H9 (cell line): ENCODE measurements around the gene DUSP14. TPM values are rescaled to one million over a fixed set of nuclear protein-coding genes. Genes with fewer than 3 reads are reported as not detected.

Experiments
- DNase-seq: peaks from one replicate; pipeline ENCODE4 v3.0.0-alpha.2; 2017
- H2AFZ ChIP-seq: one replicate; pipeline ENCODE4 v1.6.1; 2013; ENCODE audit warnings: mild to moderate bottlenecking, low read length, control low read depth, moderate library complexity
- H2AK5ac ChIP-seq: 2 replicates; pipeline ENCODE4 v1.6.1; 2013; ENCODE audit warnings: low read length, control low read depth, mixed read lengths; ENCODE audit not compliant: insufficient read length
- H2BK120ac ChIP-seq: one replicate; pipeline ENCODE4 v1.6.1; 2013; ENCODE audit warnings: low read depth, mild to moderate bottlenecking, low read length, control low read depth, inconsistent platforms; ENCODE audit not compliant: poor library complexity, severe bottlenecking
- H2BK12ac ChIP-seq: 2 replicates; pipeline ENCODE4 v1.6.1; 2013; ENCODE audit warnings: low read length, control low read depth, mixed read lengths, low read depth; ENCODE audit not compliant: insufficient read length
- H2BK15ac ChIP-seq: 2 replicates; pipeline ENCODE4 v1.6.1; 2013; ENCODE audit warnings: low read depth, low read length, control low read depth
- H2BK20ac ChIP-seq: one replicate; pipeline ENCODE4 v1.6.1; 2013; ENCODE audit warnings: low read depth, mild to moderate bottlenecking, low read length, control low read depth, inconsistent platforms; ENCODE audit not compliant: poor library complexity, severe bottlenecking
- H2BK5ac ChIP-seq: 2 replicates; pipeline ENCODE4 v1.6.1; 2013; ENCODE audit warnings: low read length, control low read depth, mixed read lengths; ENCODE audit not compliant: insufficient read length
- H3K14ac ChIP-seq: 2 replicates; pipeline ENCODE4 v1.6.1; 2013; ENCODE audit warnings: low read length, control low read depth; ENCODE audit not compliant: insufficient read depth
- H3K18ac ChIP-seq: 2 replicates; pipeline ENCODE4 v1.6.1; 2013; ENCODE audit warnings: low read depth, mild to moderate bottlenecking, mixed read lengths, low read length, control low read depth; ENCODE audit not compliant: insufficient read length
- H3K23ac ChIP-seq: 2 replicates; pipeline ENCODE4 v1.6.1; 2013; ENCODE audit warnings: low read length, control low read depth, mixed read lengths, low read depth; ENCODE audit not compliant: insufficient read length
- H3K23me2 ChIP-seq: 2 replicates; pipeline ENCODE4 v1.6.1; 2013; ENCODE audit warnings: low read depth, mild to moderate bottlenecking, mixed read lengths, low read length, control low read depth; ENCODE audit not compliant: insufficient read length, poor library complexity, severe bottlenecking
- H3K27ac ChIP-seq: 2 replicates; pipeline ENCODE4 v1.5.1; 2013; ENCODE audit warnings: low read length, control low read depth, mixed read lengths, low read depth; ENCODE audit not compliant: insufficient read length
- H3K27me3 ChIP-seq: 2 replicates; pipeline ENCODE4 v1.6.1; 2013; ENCODE audit warnings: low read length, control low read depth, inconsistent platforms; ENCODE audit not compliant: insufficient read depth
- H3K4ac ChIP-seq: 2 replicates; pipeline ENCODE4 v1.6.1; 2013; ENCODE audit warnings: low read depth, mild to moderate bottlenecking, control low read depth, inconsistent platforms, low read length, moderate library complexity
- H3K4me1 ChIP-seq: 2 replicates; pipeline ENCODE4 v1.6.1; 2013; ENCODE audit warnings: low read length, control low read depth, inconsistent platforms; ENCODE audit not compliant: insufficient read depth
- H3K4me2 ChIP-seq: 2 replicates; pipeline ENCODE4 v1.6.1; 2013; ENCODE audit warnings: low read length, control low read depth, mixed read lengths; ENCODE audit not compliant: insufficient read length, insufficient read depth
- H3K56ac ChIP-seq: 2 replicates; pipeline ENCODE4 v1.6.1; 2013; ENCODE audit warnings: low read depth, mild to moderate bottlenecking, mixed read lengths, low read length, control low read depth; ENCODE audit not compliant: insufficient read length
- H3K79me1 ChIP-seq: 2 replicates; pipeline ENCODE4 v1.6.1; 2013; ENCODE audit warnings: low read depth, mild to moderate bottlenecking, moderate library complexity, low read length, control low read depth, inconsistent platforms; ENCODE audit not compliant: insufficient read depth, poor library complexity, severe bottlenecking
- H3K79me2 ChIP-seq: 2 replicates; pipeline ENCODE4 v1.6.1; 2013; ENCODE audit warnings: low read length, control low read depth, inconsistent platforms; ENCODE audit not compliant: insufficient read depth
- H3K9ac ChIP-seq: 2 replicates; pipeline ENCODE4 v1.6.1; 2013; ENCODE audit warnings: low read length, control low read depth, mixed read lengths; ENCODE audit not compliant: insufficient read length; ENCODE audit errors: extremely low read depth
- H3K9me3 ChIP-seq: one replicate; pipeline ENCODE4 v1.6.1; 2013; ENCODE audit warnings: low read depth, low read length, inconsistent platforms; ENCODE audit not compliant: control insufficient read depth
- H3T11ph ChIP-seq: one replicate; pipeline ENCODE4 v1.6.1; 2013; ENCODE audit warnings: mild to moderate bottlenecking, low read length, control low read depth, inconsistent platforms
- H4K20me1 ChIP-seq: one replicate; pipeline ENCODE4 v1.6.1; 2013; ENCODE audit not compliant: control insufficient read depth, insufficient read length, insufficient read depth
- H4K5ac ChIP-seq: 2 replicates; pipeline ENCODE4 v1.6.1; 2013; ENCODE audit warnings: low read depth, mild to moderate bottlenecking, mixed read lengths, low read length, control low read depth; ENCODE audit not compliant: insufficient read length
- H4K8ac ChIP-seq: replicated peaks from 2 replicates; pipeline ENCODE4 v1.6.1; 2013; ENCODE audit warnings: low read length, control low read depth, mixed read lengths, low read depth; ENCODE audit not compliant: insufficient read length
- H4K91ac ChIP-seq: 2 replicates; pipeline ENCODE4 v1.6.1; 2013; ENCODE audit warnings: low read depth, mild to moderate bottlenecking, moderate library complexity, mixed read lengths, low read length, control low read depth; ENCODE audit not compliant: insufficient read length
- H3K27ac Mint-ChIP-seq, 3 experiments: 2 replicates in 2 of 3; 3 replicates in 1 of 3; pipeline ENCODE4 v1.8.0; 2020 to 2021; ENCODE audit warnings: mixed read lengths in 3 of 3, mild to moderate bottlenecking in 1 of 3, moderate library complexity in 1 of 3
- H3K27me3 Mint-ChIP-seq: 2 replicates; pipeline ENCODE4 v1.8.0; 2021; ENCODE audit warnings: low read depth, mild to moderate bottlenecking, moderate library complexity, mixed read lengths
- H3K36me3 Mint-ChIP-seq, 3 experiments: 2 replicates in 2 of 3; 3 replicates in 1 of 3; pipeline ENCODE4 v1.8.0; 2020 to 2021; ENCODE audit warnings: low read depth in 3 of 3, mixed read lengths in 3 of 3; ENCODE audit not compliant: insufficient read depth in 1 of 3
- H3K4me1 Mint-ChIP-seq, 2 experiments: 2 replicates each; pipeline ENCODE4 v1.8.0; 2020; ENCODE audit warnings: mixed read lengths in 2 of 2
- H3K4me3 Mint-ChIP-seq, 2 experiments: 2 replicates in 1 of 2; 3 replicates in 1 of 2; pipeline ENCODE4 v1.8.0; 2020 to 2021; ENCODE audit warnings: mild to moderate bottlenecking in 2 of 2, mixed read lengths in 2 of 2, moderate library complexity in 1 of 2
- H3K9me3 Mint-ChIP-seq, 2 experiments: 2 replicates in 1 of 2; 3 replicates in 1 of 2; pipeline ENCODE4 v1.8.0; 2020; ENCODE audit warnings: mild to moderate bottlenecking in 2 of 2, mixed read lengths in 2 of 2, moderate library complexity in 1 of 2
- WGBS: extraction: QIAGEN DNeasy Blood & Tissue Kit; methylation state at CpG from one replicate; pipeline ENCODE4 v1.1.7; 2013; ENCODE audit warnings: missing lambda C conversion rate, low lambda C conversion rate, mixed read lengths; ENCODE audit not compliant: insufficient read length; ENCODE audit errors: extremely low coverage; 5-methylcytosine and 5-hydroxymethylcytosine counted together
- total RNA-seq: library from RNA; stranded (reverse); gene quantifications from 2 replicates; pipeline ENCODE4 v1.2.1, GENCODE V29; 2021
- TF ChIP-seq, protein P1 (sequence below): fragments of 200-600 bp; sonication (generic); conservative IDR thresholded peaks from 3 replicates; pipeline ENCODE4 v1.8.0; 2021; ENCODE audit warnings: antibody characterized with exemption, mild to moderate bottlenecking

The DUSP14 gene
- total RNA-seq, 1 experiment from 2014 or later, result 21.3 TPM

DNA sequence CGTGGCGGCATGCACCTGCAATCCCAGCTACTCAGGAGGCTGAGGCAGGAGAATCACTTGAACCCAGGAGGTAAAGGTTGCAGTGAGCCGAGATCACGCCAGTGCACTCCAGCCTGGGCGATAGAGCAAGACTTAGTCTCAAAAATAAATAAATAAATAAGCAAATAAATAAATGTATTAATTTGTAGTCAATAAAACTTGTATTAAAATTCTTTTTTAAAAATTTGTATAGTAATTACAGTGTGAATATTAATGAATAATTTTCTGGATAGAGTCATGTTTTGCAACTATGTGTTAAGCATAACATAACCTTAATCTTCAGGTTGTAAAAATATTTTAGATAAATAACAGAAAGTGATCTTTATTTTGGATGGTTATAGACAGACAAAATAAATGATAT, 27.2 kb upstream of the DUSP14 start:
- Histone ChIP-seq H3K9me3 (no peaks in the 10 kb centered on the region), H3K23ac (no peak overlapping the region), H2AK5ac (no peak overlapping the region), H2BK5ac (no peak overlapping the region), H3K4ac (no peak overlapping the region), H4K91ac (no peak overlapping the region), H3K79me2 (no peaks in the 10 kb centered on the region), H4K5ac (no peak overlapping the region), H2BK120ac (no peak overlapping the region), H3K14ac (no peak overlapping the region), H3K79me1 (no peaks in the 10 kb centered on the region), H4K20me1 (no peaks in the 10 kb centered on the region), H3K23me2 (no peaks in the 10 kb centered on the region), H2BK12ac (no peak overlapping the region), H2BK20ac (no peak overlapping the region), H4K8ac (no peak overlapping the region), H3K27me3 (no peaks in the 10 kb centered on the region), H2BK15ac (no peak overlapping the region), H3K56ac (no peak overlapping the region), H3K4me2 (no peak overlapping the region), H3K27ac (no peak overlapping the region), H3K18ac (no peak overlapping the region), H2AFZ (no peak overlapping the region), H3K4me1 (no peaks in the 10 kb centered on the region), H3T11ph (no peak overlapping the region), H3K9ac (no peak overlapping the region)
- Mint-ChIP-seq H3K36me3 (peaks cover 7 to 38% (median 36%) of the 10 kb centered on the region in 3 experiments; a peak in 6 of 7 replicates), H3K27ac (no peak overlapping the region), H3K9me3 (no peaks in the 10 kb centered on the region), H3K4me3 (no peak overlapping the region), H3K27me3 (no peaks in the 10 kb centered on the region), H3K4me1 (no peaks in the 10 kb centered on the region)
- WGBS, result no CpG with 5 or more reads among the region's 5 CpGs
- TF ChIP-seq, protein P1, sequence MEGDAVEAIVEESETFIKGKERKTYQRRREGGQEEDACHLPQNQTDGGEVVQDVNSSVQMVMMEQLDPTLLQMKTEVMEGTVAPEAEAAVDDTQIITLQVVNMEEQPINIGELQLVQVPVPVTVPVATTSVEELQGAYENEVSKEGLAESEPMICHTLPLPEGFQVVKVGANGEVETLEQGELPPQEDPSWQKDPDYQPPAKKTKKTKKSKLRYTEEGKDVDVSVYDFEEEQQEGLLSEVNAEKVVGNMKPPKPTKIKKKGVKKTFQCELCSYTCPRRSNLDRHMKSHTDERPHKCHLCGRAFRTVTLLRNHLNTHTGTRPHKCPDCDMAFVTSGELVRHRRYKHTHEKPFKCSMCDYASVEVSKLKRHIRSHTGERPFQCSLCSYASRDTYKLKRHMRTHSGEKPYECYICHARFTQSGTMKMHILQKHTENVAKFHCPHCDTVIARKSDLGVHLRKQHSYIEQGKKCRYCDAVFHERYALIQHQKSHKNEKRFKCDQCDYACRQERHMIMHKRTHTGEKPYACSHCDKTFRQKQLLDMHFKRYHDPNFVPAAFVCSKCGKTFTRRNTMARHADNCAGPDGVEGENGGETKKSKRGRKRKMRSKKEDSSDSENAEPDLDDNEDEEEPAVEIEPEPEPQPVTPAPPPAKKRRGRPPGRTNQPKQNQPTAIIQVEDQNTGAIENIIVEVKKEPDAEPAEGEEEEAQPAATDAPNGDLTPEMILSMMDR, result no peak
- DNase-seq, result no peak
